K562 (cell line): ENCODE results near the gene MEFV. TPM values are rescaled to one million over a fixed set of nuclear protein-coding genes. Genes with fewer than 3 reads are reported as not detected.

Experiments used
- ELF1 ChIP-seq: fragments of 200-800 bp; sonication (Bioruptor generic); IDR thresholded peaks from 2 replicates; pipeline ENCODE4 v1.6.1; 2016; ENCODE audit warnings: missing genetic modification characterization, missing compliant biosample characterization
- ETS1 ChIP-seq: conservative IDR thresholded peaks from 2 replicates; pipeline ENCODE4 v1.6.1; 2011; ENCODE audit warnings: low read depth, mild to moderate bottlenecking, low read length; ENCODE audit not compliant: control insufficient read depth
- FOXP4 ChIP-seq: sonication (generic); formaldehyde crosslinking; IDR thresholded peaks from 2 replicates; pipeline ENCODE4 v1.8.0; 2022; ENCODE audit warnings: mild to moderate bottlenecking, missing genetic modification reagents, borderline replicate concordance
- HIVEP1 ChIP-seq: fragments of 250-450 bp; sonication (Bioruptor Pico); IDR thresholded peaks from 2 replicates; pipeline ENCODE4 v1.4.0; 2020; ENCODE audit warnings: mild to moderate bottlenecking
- HNRNPUL1 ChIP-seq: fragments of 200-400 bp; formaldehyde crosslinking; IDR thresholded peaks from 2 replicates; pipeline ENCODE4 v1.6.1; 2017; ENCODE audit warnings: low read length
- ID3 ChIP-seq, 2 experiments: fragments of 250-450 bp in 1 of 2; fragments of 450-650 bp in 1 of 2; sonication (Bioruptor Pico) in 1 of 2; IDR thresholded peaks; 2 replicates each; pipeline versions ENCODE4 v1.6.1 to v1.8.0; 2016 to 2021; ENCODE audit warnings: mild to moderate bottlenecking in 2 of 2, moderate library complexity in 2 of 2, missing compliant biosample characterization in 1 of 2, missing genetic modification characterization in 1 of 2
- KLF13 ChIP-seq: fragments of 450-650 bp; IDR thresholded peaks from 2 replicates; pipeline ENCODE4 v1.6.1; 2016; ENCODE audit warnings: missing genetic modification characterization, low read depth, mild to moderate bottlenecking, missing compliant biosample characterization, moderate library complexity, borderline replicate concordance
- MIER1 ChIP-seq: fragments of 450-650 bp; IDR thresholded peaks from 2 replicates; pipeline ENCODE4 v1.6.1; 2016; ENCODE audit warnings: antibody characterized with exemption, mild to moderate bottlenecking, low read depth
- NFE2 ChIP-seq: IDR thresholded peaks from 2 replicates; pipeline ENCODE4 v1.6.1; 2014; ENCODE audit warnings: antibody characterized with exemption, low read depth
- POLR2A ChIP-seq: fragments of 450-650 bp; conservative IDR thresholded peaks from 2 replicates; pipeline ENCODE4 v1.6.1; 2016
- RAD51 ChIP-seq: fragments of 450-650 bp; IDR thresholded peaks from 2 replicates; pipeline ENCODE4 v1.7.1; 2016; ENCODE audit warnings: low read depth, mild to moderate bottlenecking, borderline replicate concordance
- REST ChIP-seq, 2 experiments: fragments of 450-650 bp; formaldehyde crosslinking in 1 of 2; IDR thresholded peaks; 2 replicates each; pipeline versions ENCODE4 v1.4.0 to v1.6.1; 2014 to 2020; ENCODE audit warnings: mild to moderate bottlenecking in 2 of 2, borderline replicate concordance in 1 of 2, low read depth in 1 of 2
- RFX7 ChIP-seq: fragments of 250-450 bp; sonication (Bioruptor Pico); IDR thresholded peaks from 2 replicates; pipeline ENCODE4 v1.5.1; 2021; ENCODE audit warnings: mild to moderate bottlenecking
- TCF3 ChIP-seq: sonication (generic); formaldehyde crosslinking; IDR thresholded peaks from 2 replicates; pipeline ENCODE4 v1.4.0; 2020; ENCODE audit warnings: mild to moderate bottlenecking, missing genetic modification reagents
- polyA plus RNA-seq, 8 experiments: library from polyadenylated mRNA; depleted of rRNA in 4 of 8; stranded (reverse) in 5 of 8; unstranded in 3 of 8; fragments of >200 nt; fragmentation: Nextera tagmentation in 2 of 8; fragmentation: Illumina TruSeq in 1 of 8; extraction: Ambion mirVana in 2 of 8; extraction: Trizol in 1 of 8; gene quantifications; 2 replicates each; pipeline versions ENCODE4 v1.2.1 to v1.2.3, GENCODE V29; 2011 to 2014; ENCODE audit warnings: inconsistent platforms in 1 of 8, missing spikeins in 1 of 8
- total RNA-seq, 7 experiments: library from RNA; depleted of rRNA in 6 of 7; stranded (reverse); fragments of >200 nt in 6 of 7; fragmentation: Illumina TruSeq in 2 of 7; extraction: Trizol in 2 of 7; gene quantifications; 2 replicates each; pipeline versions ENCODE4 v1.2.1 to v1.2.3, GENCODE V29; 2011 to 2021; ENCODE audit warnings: low replicate concordance in 1 of 7

Gene MEFV
- total and polyA plus RNA-seq, 9 of the 15 experiments (the other 6 are each of a cell fraction or from before 2014, with no cell fraction given) = 0.14 TPM; not detected in 8

- TF ChIP-seq REST (IDR thresholded peaks at IDR 0.05; ENCODE audit: borderline replicate concordance) (peak; percentile 28; the same call in 1 of the 2 replicates), REST (CRISPR knock-in tag; IDR thresholded peaks at IDR 0.05; ENCODE audit: low read depth) (no peak), RFX7 (CRISPR knock-in tag) (no peak), NFE2 (no peak), FOXP4 (CRISPR knock-in tag) (peak; percentile 66; the same call in 1 of the 2 replicates), HNRNPUL1 (no peak), ID3 (CRISPR knock-in tag; IDR thresholded peaks at IDR 0.05) (no peak), ID3 (tag; IDR thresholded peaks at IDR 0.05) (0 out of 2 replicates have a peak, but pooled peaks have one; percentile 14), KLF13 (tag) (no peak), ETS1 (0 out of 2 replicates have a peak, but pooled peaks have one; percentile 37), ELF1 (tag) (peak; percentile 89), MIER1 (no peak), POLR2A (peak; percentile 95), RAD51 (no peak), HIVEP1 (0 out of 2 replicates have a peak, but pooled peaks have one; percentile 13), TCF3 (CRISPR knock-in tag) (peak; percentile 29; the same call in 1 of the 2 replicates)
Observed at GRCh38 chr16:3305109-3306068, 49.0 kb upstream of the MEFV start, which contains the start of the genes TIGD7 and ZNF75A (continued).
